Immature natural killer cell (primary cell): Measurements from ENCODE around the gene DESI2. TPM values are rescaled to one million over a fixed set of nuclear protein-coding genes. Genes with fewer than 3 reads are reported as not detected.
A peak's percentile ranks its signal among the peaks of the same experiment; 100 is the strongest.
"Not testable (repeated sequence)": the region's sequence is repeated elsewhere in the genome, so short reads cannot be mapped to it uniquely, and the experiment has no call there.

Experiments
- DNase-seq, 3 donors: peaks; one replicate each; pipeline ENCODE4 v3.0.0; 2022; ENCODE audit warnings: mixed read lengths in 1 of 3
- H3K27ac Mint-ChIP-seq, 6 donors: one replicate each; pipeline ENCODE4 v1.8.0; 2020; ENCODE audit warnings: mixed read lengths in 6 of 6, mild to moderate bottlenecking in 5 of 6, inconsistent platforms in 4 of 6, moderate library complexity in 3 of 6
- H3K27me3 Mint-ChIP-seq, 3 donors: one replicate each; pipeline ENCODE4 v1.8.0; 2020 to 2021; ENCODE audit warnings: low read depth in 3 of 3, mild to moderate bottlenecking in 3 of 3, mixed read lengths in 3 of 3, moderate library complexity in 3 of 3, inconsistent platforms in 1 of 3
- H3K36me3 Mint-ChIP-seq, 3 donors: one replicate each; pipeline ENCODE4 v1.8.0; 2020; ENCODE audit warnings: mixed read lengths in 3 of 3, inconsistent platforms in 2 of 3, mild to moderate bottlenecking in 2 of 3
- H3K4me1 Mint-ChIP-seq, 2 donors: one replicate each; pipeline ENCODE4 v1.8.0; 2020; ENCODE audit warnings: inconsistent platforms in 2 of 2, mild to moderate bottlenecking in 2 of 2, mixed read lengths in 2 of 2, moderate library complexity in 1 of 2
- H3K4me3 Mint-ChIP-seq, 5 donors: one replicate each; pipeline ENCODE4 v1.8.0; 2020; ENCODE audit warnings: mild to moderate bottlenecking in 5 of 5, mixed read lengths in 5 of 5, inconsistent platforms in 3 of 5, moderate library complexity in 3 of 5
- H3K9me3 Mint-ChIP-seq, 6 donors: one replicate each; pipeline ENCODE4 v1.8.0; 2020; ENCODE audit warnings: mild to moderate bottlenecking in 6 of 6, mixed read lengths in 6 of 6, inconsistent platforms in 4 of 6, moderate library complexity in 3 of 6
- polyA plus RNA-seq, 3 donors: library from polyadenylated mRNA; unstranded; fragments of 300-500 nt; fragmentation: Illumina TruSeq; gene quantifications; one replicate each; pipeline ENCODE4 v1.2.3, GENCODE V29; 2021

DESI2 gene
- polyA plus RNA-seq, 3 donors from 2014 or later = 9.9 to 25.8 (median 20.7) TPM

DNA sequence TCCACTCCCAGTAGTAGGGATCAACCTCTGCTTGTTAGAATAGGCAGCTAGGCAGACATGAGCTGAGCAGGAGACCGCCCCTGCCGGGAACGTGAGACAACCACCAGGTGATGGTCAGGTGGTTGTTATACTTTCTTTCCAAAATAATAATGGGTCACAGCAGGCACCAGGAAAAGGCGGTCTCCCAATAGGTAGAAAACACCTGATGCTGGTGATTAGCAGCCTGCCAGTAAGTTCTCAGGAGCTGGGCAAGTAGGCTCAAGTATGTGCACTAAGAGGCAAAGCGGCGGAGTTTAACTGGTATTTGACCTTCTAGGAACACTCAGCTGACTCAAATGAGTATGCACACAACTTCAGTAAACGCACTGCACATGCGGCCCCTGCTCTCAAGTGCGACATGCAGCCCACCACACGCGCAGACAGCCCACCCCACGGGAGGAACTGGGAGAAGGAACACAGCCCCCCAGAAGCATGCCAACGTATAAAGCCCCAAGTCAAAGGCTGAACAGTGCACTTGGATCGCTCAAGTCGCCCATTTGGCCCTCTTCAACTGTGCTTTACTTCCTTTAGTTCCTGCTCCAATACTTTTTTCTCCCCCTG is 80.0 kb downstream of the DESI2 start:
- H3K4me3 Mint-ChIP-seq = peak overlapping the region in 2 of 5 donors; percentile 50 to 66
- H3K4me1 Mint-ChIP-seq = peaks cover 11 to 14% of the 10 kb centered on the region in 2 donors
- no peaks in the 10 kb centered on the region for H3K9me3 Mint-ChIP-seq
- H3K27ac Mint-ChIP-seq = no peak overlapping the region
- DNase-seq = no peak
- H3K36me3 Mint-ChIP-seq = no peaks in the 10 kb centered on the region
- peaks cover 0 to 1% (median 1%) of the 10 kb centered on the region in 3 donors for H3K27me3 Mint-ChIP-seq

GRCh38 chr1:244735404-244735803 is 82.5 kb downstream of the DESI2 start:
- Mint-ChIP-seq H3K27me3 (peaks cover 0 to 4% (median 3%) of the 10 kb centered on the region in 3 donors), H3K4me1 (peaks cover 0 to 5% of the 10 kb centered on the region in 2 donors), H3K4me3 (no peak overlapping the region), H3K9me3 (no peaks in the 10 kb centered on the region), H3K36me3 (no peaks in the 10 kb centered on the region), H3K27ac (no peak overlapping the region)
- DNase-seq = no peak

- Mint-ChIP-seq H3K4me1 (peaks cover 0 to 3% of the 10 kb centered on the region in 2 donors), H3K36me3 (no peaks in the 10 kb centered on the region), H3K27me3 (peaks cover 0 to 4% (median 3%) of the 10 kb centered on the region in 3 donors), H3K27ac (peak overlapping the region in 1 of 6 donors; percentile 30), H3K4me3 (no peak overlapping the region), H3K9me3 (no peaks in the 10 kb centered on the region)
- DNase-seq = no peak
Observed at GRCh38 chr1:244735876-244736561, 83.1 kb downstream of the DESI2 start.

DNA sequence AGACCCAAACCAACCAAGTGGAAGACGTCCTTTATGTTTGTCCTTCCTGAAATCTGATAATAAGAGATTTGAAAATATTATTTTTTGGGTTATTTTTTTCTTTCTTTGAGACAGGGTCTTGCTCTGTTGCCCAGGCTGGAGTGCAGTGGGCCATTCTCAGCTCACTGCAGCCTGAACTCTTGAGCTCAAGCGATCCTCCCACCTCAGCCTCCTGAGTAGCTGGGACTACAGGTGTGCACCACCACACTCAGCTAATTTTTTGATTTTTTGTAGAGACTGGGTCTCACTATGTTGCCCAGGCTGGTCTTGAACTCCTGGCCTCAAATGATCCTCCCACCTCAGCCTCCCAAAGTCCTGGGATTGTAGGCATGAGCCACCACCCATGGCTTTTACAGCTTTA is 86.2 kb downstream of the DESI2 start:
- not testable (repeated sequence) for H3K4me1 Mint-ChIP-seq, H3K36me3 Mint-ChIP-seq, H3K9me3 Mint-ChIP-seq, H3K4me3 Mint-ChIP-seq, H3K27ac Mint-ChIP-seq, H3K27me3 Mint-ChIP-seq, DNase-seq

GRCh38 chr1:244740027-244740617 is 87.2 kb downstream of the DESI2 start:
- not testable (repeated sequence) for H3K27ac Mint-ChIP-seq, DNase-seq, H3K36me3 Mint-ChIP-seq, H3K4me1 Mint-ChIP-seq, H3K9me3 Mint-ChIP-seq, H3K27me3 Mint-ChIP-seq, H3K4me3 Mint-ChIP-seq

GRCh38 chr1:244741692-244742091 is 88.8 kb downstream of the DESI2 start:
- peaks cover 2 to 5% (median 4%) of the 10 kb centered on the region in 3 donors for H3K27me3 Mint-ChIP-seq
- DNase-seq = no peak
- no peak overlapping the region for H3K27ac Mint-ChIP-seq
- H3K4me3 Mint-ChIP-seq = no peak overlapping the region
- H3K9me3 Mint-ChIP-seq = no peaks in the 10 kb centered on the region
- H3K36me3 Mint-ChIP-seq = no peaks in the 10 kb centered on the region
- no peaks in the 10 kb centered on the region for H3K4me1 Mint-ChIP-seq

DNA sequence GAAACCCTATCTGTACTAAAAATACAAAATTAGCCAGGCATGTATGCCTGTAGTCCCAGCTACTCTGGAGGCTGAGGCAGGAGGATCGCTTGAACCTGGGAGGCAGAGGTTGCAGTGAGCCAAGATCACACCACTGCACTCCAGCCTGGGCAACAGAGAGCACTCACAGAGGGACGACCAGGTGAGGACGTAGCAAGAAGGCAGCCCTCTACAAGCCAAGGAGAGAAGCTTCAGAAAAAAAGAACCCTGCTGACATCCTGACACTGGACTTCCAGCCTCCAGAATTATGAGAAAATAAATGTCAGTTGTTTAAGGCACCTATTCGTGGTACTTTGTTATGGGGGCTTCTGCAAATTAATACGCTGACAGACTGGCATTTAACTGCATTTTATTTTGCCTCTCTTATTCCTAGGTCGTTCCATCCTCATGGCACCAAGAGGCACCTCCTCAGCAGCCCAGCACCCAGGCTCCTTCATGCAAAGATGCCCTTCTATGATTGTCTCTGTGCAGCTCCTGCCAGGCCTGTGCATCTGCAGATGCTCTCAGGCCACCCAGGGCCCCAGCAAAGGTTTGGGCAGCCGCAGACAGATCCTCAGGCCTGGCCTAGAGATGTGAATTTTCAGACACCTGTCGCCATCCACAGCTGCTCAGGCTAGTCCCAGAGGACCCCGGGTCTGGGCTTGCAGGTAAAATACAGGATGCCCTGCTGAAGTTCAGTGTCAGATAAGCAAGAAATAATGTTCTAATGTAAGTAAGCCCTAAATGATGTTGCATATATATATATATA is 96.5 kb downstream of the DESI2 start:
- Mint-ChIP-seq H3K27ac (no peak overlapping the region), H3K4me3 (no peak overlapping the region), H3K36me3 (no peaks in the 10 kb centered on the region), H3K4me1 (no peaks in the 10 kb centered on the region), H3K9me3 (no peaks in the 10 kb centered on the region), H3K27me3 (peaks cover 0 to 5% (median 2%) of the 10 kb centered on the region in 3 donors)
- no peak for DNase-seq

DNA sequence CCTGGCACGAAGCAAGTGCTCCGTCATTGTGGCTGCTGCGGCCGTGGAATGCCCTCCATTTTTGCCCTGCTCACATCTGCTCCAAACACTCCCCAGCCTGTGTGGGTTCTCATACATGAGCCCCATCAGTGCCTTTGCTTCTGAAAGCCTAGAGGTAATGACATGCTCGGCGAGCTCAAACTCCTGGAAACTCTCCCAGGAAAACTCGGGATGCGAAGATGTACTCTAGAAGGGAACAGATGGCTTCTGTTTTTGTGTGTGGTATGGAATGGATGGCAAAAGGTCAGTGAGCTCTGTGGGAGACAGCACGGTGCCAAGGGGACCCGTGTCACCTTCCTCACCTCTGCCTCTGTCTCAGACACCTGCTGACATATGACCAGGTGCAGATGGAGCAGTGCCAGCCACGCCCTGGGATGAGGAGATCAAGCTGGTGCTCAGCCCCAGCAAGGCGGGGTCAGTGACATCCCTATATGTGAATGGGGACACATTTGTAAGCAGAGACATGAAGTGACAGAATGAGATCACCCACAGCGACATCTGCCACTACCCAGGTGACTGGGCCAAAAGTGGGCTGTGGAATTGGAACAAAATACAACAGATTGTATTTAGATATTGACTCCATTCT is 98.5 kb downstream of the DESI2 start:
- no peaks in the 10 kb centered on the region for H3K36me3 Mint-ChIP-seq
- DNase-seq = no peak
- H3K4me3 Mint-ChIP-seq = no peak overlapping the region
- no peaks in the 10 kb centered on the region for H3K4me1 Mint-ChIP-seq
- peaks cover 0 to 4% (median 0%) of the 10 kb centered on the region in 3 donors for H3K27me3 Mint-ChIP-seq
- no peak overlapping the region for H3K27ac Mint-ChIP-seq
- H3K9me3 Mint-ChIP-seq = no peaks in the 10 kb centered on the region

GRCh38 chr1:244755673-244756072 is 102.7 kb downstream of the DESI2 start:
- Mint-ChIP-seq H3K4me3 (no peak overlapping the region), H3K27ac (no peak overlapping the region), H3K27me3 (peaks cover 0 to 5% (median 0%) of the 10 kb centered on the region in 3 donors), H3K36me3 (no peaks in the 10 kb centered on the region), H3K9me3 (no peaks in the 10 kb centered on the region), H3K4me1 (no peaks in the 10 kb centered on the region)
- DNase-seq = no peak

- Mint-ChIP-seq H3K9me3 (peaks cover 0 to under 1% (median 0%) of the 10 kb centered on the region in 6 donors), H3K36me3 (no peaks in the 10 kb centered on the region), H3K4me1 (no peaks in the 10 kb centered on the region), H3K27me3 (peaks cover 0 to 6% (median 2%) of the 10 kb centered on the region in 3 donors), H3K27ac (no peak overlapping the region), H3K4me3 (no peak overlapping the region)
- no peak for DNase-seq
Observed at GRCh38 chr1:244757091-244757939, 104.4 kb downstream of the DESI2 start.
